ENCODE results near the gene DNAJB1. TPM values are rescaled to one million over a fixed set of nuclear protein-coding genes. Genes with fewer than 3 reads are reported as not detected.

The DNAJB1 gene
- total and polyA plus RNA-seq, 2 of the 13 experiments (the other 11 are each of a cell fraction or from before 2014, with no cell fraction given), result 87.5 to 97.3 TPM

GRCh38 chr19:14471436-14472187 lies 46.6 kb downstream of the DNAJB1 start:
- no peak overlapping the region for H3K27ac ChIP-seq (ENCODE audit: extremely low read length, insufficient read depth, low read length)
- H3K4me2 ChIP-seq (ENCODE audit: low read depth, low read length), result 0 out of 2 replicates have a peak overlapping the region, but pooled peaks have one; percentile 42
- DNase-seq (ENCODE audit: low spot score), result no peak
- H3K79me2 ChIP-seq (ENCODE audit: insufficient read depth, low read length), result no peaks in the 10 kb centered on the region
- no peak overlapping the region for H3K4me3 ChIP-seq (replicated peaks in 1 of 3; ENCODE audit: insufficient read depth in 1 of 3, low read depth in 2 of 3, low read length in 3 of 3)
- no peaks in the 10 kb centered on the region for H4K20me1 ChIP-seq (ENCODE audit: insufficient read depth, low read length)
- no peaks in the 10 kb centered on the region for H3K9me3 ChIP-seq (ENCODE audit: low read length)
- intact Hi-C loops (cut with micrococcal nuclease; ENCODE audit: unreplicated experiment), result no loop called here
- H2AFZ ChIP-seq (ENCODE audit: low read length), result no peak overlapping the region
- no peak for ATAC-seq
- in situ Hi-C loops (cut with HindIII; ENCODE audit: extremely low pct_ligation_motif_present, low pct_unique_long_range_greater_than_20kb), result no loop called here
- CTCF ChIA-PET (ENCODE audit: low intra/inter-chr PET ratio, low total read pairs), result no interaction called here
- no peak for TF ChIP-seq KDM3A (CRISPR knock-in tag; IDR thresholded peaks at IDR 0.05; ENCODE audit: low read depth)
- TF ChIP-seq PCBP1 (IDR thresholded peaks at IDR 0.05; ENCODE audit: borderline replicate concordance, low read depth, low read length), result peak; percentile 48; the same call in 1 of the 2 replicates
- peaks cover 0 to 2% of the 10 kb centered on the region in 2 experiments for H3K36me3 ChIP-seq (replicated peaks in 1 of 2; ENCODE audit: control insufficient read depth in 1 of 2, insufficient read depth in 2 of 2, low read length in 2 of 2)
- H3K27me3 ChIP-seq (ENCODE audit: control insufficient read depth in 1 of 2, insufficient read depth in 2 of 2, low read length in 2 of 2), result no peaks in the 10 kb centered on the region; a peak in 1 of 5 replicates
- POLR2A ChIA-PET, result interaction anchor here (1.0 kb wide), 1 partner anchor 47 kb away, joined by 3 read pairs; the partner anchor contains the start of gene DNAJB1
- no TSS peak for BruUV-seq (replicated peaks)
- no peak overlapping the region for H3K9ac ChIP-seq (ENCODE audit: insufficient read depth, low read depth, low read length)
- H3K4me1 ChIP-seq (ENCODE audit: insufficient read depth, low read length), result peaks cover 20% of the 10 kb centered on the region
- FAIRE-seq, result no peak
- 91% methylated on average over 44 of the region's 46 CpGs for WGBS (ENCODE audit: low lambda C conversion rate)

GRCh38 chr19:14470031-14470876 lies 47.9 kb downstream of the DNAJB1 start:
- in situ Hi-C loops (cut with HindIII; ENCODE audit: extremely low pct_ligation_motif_present, low pct_unique_long_range_greater_than_20kb), result no loop called here
- no peak overlapping the region for H2AFZ ChIP-seq (ENCODE audit: low read length)
- H3K4me2 ChIP-seq (ENCODE audit: low read depth, low read length), result no peak overlapping the region
- H4K20me1 ChIP-seq (ENCODE audit: insufficient read depth, low read length), result no peaks in the 10 kb centered on the region
- H3K4me3 ChIP-seq (replicated peaks in 1 of 3; ENCODE audit: insufficient read depth in 1 of 3, low read depth in 2 of 3, low read length in 3 of 3), result no peak overlapping the region
- no peak overlapping the region for H3K9ac ChIP-seq (ENCODE audit: insufficient read depth, low read depth, low read length)
- no peaks in the 10 kb centered on the region; a peak in 1 of 5 replicates for H3K27me3 ChIP-seq (ENCODE audit: control insufficient read depth in 1 of 2, insufficient read depth in 2 of 2, low read length in 2 of 2)
- H3K9me3 ChIP-seq (ENCODE audit: low read length), result no peaks in the 10 kb centered on the region
- intact Hi-C loops (cut with micrococcal nuclease; ENCODE audit: unreplicated experiment), result no loop called here
- H3K4me1 ChIP-seq (ENCODE audit: insufficient read depth, low read length), result peaks cover 15% of the 10 kb centered on the region
- H3K79me2 ChIP-seq (ENCODE audit: insufficient read depth, low read length), result no peaks in the 10 kb centered on the region
- CTCF ChIA-PET (ENCODE audit: low intra/inter-chr PET ratio, low total read pairs), result no interaction called here
- no peak overlapping the region for H3K27ac ChIP-seq (ENCODE audit: extremely low read length, insufficient read depth, low read length)
- TSS peak; percentile 40 for BruUV-seq (replicated peaks)
- ATAC-seq, result no peak
- WGBS (ENCODE audit: low lambda C conversion rate), result 97% methylated on average over 27 of the region's 32 CpGs
- no peak for FAIRE-seq
- POLR2A ChIA-PET, result no interaction called here
- TF ChIP-seq ZNF629 (CRISPR knock-in tag; conservative IDR thresholded peaks at IDR 0.05) (peak; percentile 70), BCL3 (CRISPR knock-in tag; IDR thresholded peaks at IDR 0.05) (no peak), NFKBIZ (CRISPR knock-in tag; IDR thresholded peaks at IDR 0.05) (no peak), ZMYM2 (CRISPR knock-in tag; IDR thresholded peaks at IDR 0.05) (no peak), POGK (CRISPR knock-in tag; conservative IDR thresholded peaks at IDR 0.05) (no peak)
- DNase-seq (ENCODE audit: low spot score), result no peak
- peaks cover 0 to 2% of the 10 kb centered on the region in 2 experiments for H3K36me3 ChIP-seq (replicated peaks in 1 of 2; ENCODE audit: control insufficient read depth in 1 of 2, insufficient read depth in 2 of 2, low read length in 2 of 2)
